ENCODE measurements around the gene MRPL55. TPM values are rescaled to one million over a fixed set of nuclear protein-coding genes. Genes with fewer than 3 reads are reported as not detected.

The MRPL55 gene
- total RNA-seq, 1 donor from 2014 or later = 56.9 TPM

DNA sequence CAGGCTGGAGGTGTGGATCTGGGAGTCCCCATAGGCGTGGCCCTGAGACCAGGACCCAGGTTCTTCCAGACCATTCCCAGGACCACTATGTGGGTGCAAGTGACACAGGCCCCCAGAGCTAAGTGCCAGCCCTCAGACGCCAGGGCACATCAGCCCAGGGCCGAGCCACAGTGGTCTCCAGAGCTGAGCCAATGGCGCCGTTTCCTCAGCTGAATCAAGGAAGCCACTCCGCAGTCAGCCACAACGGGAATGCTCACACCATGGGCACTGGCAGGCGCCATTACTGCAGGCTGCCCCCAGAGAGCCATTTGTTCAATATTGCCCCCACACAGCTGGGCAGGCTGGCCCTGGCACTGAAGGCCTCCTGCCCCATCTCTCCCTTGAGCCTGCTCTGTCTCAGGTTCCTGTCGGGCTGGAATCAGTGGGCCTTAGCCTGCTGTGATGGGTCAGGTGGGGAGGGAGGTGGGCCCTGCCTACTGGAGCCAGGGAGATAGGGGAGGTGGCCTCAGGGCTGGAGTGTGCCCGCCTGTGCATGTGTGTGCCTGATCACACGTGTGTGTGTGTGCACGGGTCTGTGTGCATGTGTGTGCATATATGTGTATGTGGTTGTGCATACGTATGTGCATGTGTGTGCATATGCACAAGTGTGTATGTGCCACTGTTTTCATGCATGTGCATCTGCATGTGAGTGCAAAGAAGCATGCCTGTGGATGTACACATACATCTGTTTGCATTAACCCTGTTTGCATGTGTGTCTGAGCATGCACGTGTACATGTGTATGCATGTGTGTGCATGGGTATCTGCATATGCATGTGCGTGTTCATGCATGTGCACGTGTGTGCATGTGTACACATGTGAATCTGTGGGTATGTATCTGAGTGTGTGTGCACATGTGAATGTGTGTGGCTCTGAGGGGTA is 46.8 kb upstream of the MRPL55 start:
- no peaks in the 10 kb centered on the region for H3K9me3 Mint-ChIP-seq
- H3K4me3 Mint-ChIP-seq = no peak overlapping the region

DNA sequence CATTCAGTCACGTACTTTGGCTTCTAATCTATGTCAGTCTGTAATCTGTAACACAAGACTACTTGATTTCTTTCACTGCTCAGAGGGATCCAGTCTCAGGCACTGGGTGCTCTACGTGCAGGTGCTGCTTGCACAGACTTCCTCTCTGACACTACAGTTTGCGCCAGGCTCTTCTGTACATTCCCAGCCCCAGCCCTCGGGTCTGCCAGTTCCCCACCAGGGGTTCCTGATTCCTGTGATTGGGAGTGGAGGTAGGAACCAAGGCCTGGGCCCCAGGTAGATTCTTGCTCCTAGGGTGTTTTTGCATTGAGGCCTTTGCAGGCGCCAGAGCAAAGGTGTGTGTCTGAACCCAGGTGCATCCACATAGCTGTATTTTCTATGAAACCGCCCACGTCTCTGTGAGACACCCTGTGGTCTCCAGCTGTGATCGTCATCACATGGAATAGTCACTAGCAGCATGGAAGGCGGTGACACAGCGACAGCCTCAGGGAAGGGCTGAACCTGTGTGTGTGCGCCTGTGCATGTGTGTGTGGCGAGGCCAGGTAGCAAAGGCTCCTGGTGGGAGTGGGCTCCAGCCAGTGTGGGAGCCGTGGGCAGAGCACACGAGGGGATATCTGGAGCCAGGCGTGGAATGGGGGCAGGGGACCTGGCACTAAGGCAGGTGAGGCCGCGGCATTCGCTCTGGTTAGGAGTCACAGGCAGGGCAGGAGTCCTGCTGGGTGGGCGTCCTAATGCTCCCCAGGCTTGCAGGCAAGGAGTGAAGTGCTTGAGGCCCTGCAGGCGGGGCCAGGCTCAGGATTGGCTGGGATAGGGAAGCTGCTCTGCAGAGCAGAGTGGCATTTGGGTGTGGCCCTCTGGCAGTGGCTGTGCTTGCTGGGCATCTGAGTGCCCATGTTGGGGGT is 45.8 kb upstream of the MRPL55 start:
- no peak overlapping the region for H3K4me3 Mint-ChIP-seq
- no peaks in the 10 kb centered on the region for H3K9me3 Mint-ChIP-seq
- H3K27me3 Mint-ChIP-seq (ENCODE audit: low read depth) = no peaks in the 10 kb centered on the region
- TF ChIP-seq, protein P1, sequence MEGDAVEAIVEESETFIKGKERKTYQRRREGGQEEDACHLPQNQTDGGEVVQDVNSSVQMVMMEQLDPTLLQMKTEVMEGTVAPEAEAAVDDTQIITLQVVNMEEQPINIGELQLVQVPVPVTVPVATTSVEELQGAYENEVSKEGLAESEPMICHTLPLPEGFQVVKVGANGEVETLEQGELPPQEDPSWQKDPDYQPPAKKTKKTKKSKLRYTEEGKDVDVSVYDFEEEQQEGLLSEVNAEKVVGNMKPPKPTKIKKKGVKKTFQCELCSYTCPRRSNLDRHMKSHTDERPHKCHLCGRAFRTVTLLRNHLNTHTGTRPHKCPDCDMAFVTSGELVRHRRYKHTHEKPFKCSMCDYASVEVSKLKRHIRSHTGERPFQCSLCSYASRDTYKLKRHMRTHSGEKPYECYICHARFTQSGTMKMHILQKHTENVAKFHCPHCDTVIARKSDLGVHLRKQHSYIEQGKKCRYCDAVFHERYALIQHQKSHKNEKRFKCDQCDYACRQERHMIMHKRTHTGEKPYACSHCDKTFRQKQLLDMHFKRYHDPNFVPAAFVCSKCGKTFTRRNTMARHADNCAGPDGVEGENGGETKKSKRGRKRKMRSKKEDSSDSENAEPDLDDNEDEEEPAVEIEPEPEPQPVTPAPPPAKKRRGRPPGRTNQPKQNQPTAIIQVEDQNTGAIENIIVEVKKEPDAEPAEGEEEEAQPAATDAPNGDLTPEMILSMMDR (IDR thresholded peaks at IDR 0.05; ENCODE audit: unreplicated experiment) = no peak
- no peak for DNase-seq (ENCODE audit: low spot score in 2 of 2, unreplicated experiment in 2 of 2)
- no peaks in the 10 kb centered on the region for H3K36me3 Mint-ChIP-seq
- H3K27ac Mint-ChIP-seq = peak overlapping the region; percentile 64
- H3K4me1 Mint-ChIP-seq = peaks cover 4% of the 10 kb centered on the region

More for the DNA sequence above, 46.8 kb upstream of the MRPL55 start:
- no peaks in the 10 kb centered on the region for H3K36me3 Mint-ChIP-seq
- TF ChIP-seq, protein P1 (IDR thresholded peaks at IDR 0.05; ENCODE audit: unreplicated experiment) = no peak
- no peak overlapping the region for H3K27ac Mint-ChIP-seq
- H3K27me3 Mint-ChIP-seq (ENCODE audit: low read depth) = no peaks in the 10 kb centered on the region
- DNase-seq (ENCODE audit: low spot score in 2 of 2, unreplicated experiment in 2 of 2) = no peak
- peaks cover 4% of the 10 kb centered on the region for H3K4me1 Mint-ChIP-seq

DNA sequence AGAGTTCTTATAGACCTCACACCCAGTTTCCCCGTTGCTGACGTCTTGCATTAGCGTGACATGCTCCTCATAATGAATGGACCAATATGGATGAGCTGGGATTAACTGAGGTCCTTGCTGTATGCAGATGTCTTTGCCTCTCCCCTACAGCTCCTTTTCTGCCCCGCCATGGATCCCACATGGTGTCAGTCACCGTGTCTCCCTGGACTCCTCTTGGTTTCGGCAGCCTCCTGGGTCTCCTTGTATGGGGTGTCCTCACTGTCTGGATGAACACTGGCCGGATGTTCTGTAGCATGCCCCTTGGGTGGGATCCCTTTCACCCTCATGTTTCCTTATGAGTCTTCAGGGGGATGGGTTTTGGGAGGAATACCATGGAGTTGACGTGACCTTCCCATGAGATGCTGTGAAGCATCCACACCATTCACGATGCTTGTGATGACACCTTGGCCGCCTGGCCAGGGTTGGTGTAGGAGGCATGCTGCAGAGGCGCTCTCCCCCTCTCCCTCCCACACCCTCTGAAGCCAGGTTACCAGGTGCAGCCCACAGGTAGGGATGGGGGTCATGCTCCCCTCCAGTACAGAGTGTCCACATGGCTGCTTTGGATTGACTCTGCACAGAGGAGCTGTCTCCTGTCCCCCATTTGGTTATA is 45.0 kb upstream of the MRPL55 start:
- Mint-ChIP-seq H3K4me1 (peaks cover 7% of the 10 kb centered on the region), H3K4me3 (no peak overlapping the region), H3K27me3 (ENCODE audit: low read depth) (no peaks in the 10 kb centered on the region), H3K9me3 (no peaks in the 10 kb centered on the region), H3K27ac (peak overlapping the region; percentile 64), H3K36me3 (no peaks in the 10 kb centered on the region)
- TF ChIP-seq, protein P1 (IDR thresholded peaks at IDR 0.05; ENCODE audit: unreplicated experiment) = no peak
- DNase-seq (ENCODE audit: low spot score in 2 of 2, unreplicated experiment in 2 of 2) = no peak

DNA sequence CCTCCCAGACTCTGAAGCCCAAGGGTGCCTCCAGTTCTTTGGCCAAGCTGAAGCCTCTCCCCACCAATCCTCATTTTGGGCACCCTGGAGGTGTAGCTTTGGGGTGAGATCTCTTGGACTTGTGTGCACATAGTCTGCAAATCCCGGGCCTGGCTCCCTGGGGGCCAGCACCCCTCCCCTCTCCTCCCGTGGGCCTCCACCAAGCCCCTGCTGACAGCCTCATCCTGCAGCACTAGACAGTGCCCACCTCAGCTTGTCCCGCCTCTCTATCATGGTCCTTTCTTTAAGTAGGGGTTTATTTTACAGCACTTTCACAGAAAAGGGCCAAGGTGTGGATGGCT is 43.8 kb upstream of the MRPL55 start:
- TF ChIP-seq, protein P1 (IDR thresholded peaks at IDR 0.05; ENCODE audit: unreplicated experiment) = no peak
- H3K36me3 Mint-ChIP-seq = no peaks in the 10 kb centered on the region
- no peak for DNase-seq (ENCODE audit: low spot score in 2 of 2, unreplicated experiment in 2 of 2)

DNA sequence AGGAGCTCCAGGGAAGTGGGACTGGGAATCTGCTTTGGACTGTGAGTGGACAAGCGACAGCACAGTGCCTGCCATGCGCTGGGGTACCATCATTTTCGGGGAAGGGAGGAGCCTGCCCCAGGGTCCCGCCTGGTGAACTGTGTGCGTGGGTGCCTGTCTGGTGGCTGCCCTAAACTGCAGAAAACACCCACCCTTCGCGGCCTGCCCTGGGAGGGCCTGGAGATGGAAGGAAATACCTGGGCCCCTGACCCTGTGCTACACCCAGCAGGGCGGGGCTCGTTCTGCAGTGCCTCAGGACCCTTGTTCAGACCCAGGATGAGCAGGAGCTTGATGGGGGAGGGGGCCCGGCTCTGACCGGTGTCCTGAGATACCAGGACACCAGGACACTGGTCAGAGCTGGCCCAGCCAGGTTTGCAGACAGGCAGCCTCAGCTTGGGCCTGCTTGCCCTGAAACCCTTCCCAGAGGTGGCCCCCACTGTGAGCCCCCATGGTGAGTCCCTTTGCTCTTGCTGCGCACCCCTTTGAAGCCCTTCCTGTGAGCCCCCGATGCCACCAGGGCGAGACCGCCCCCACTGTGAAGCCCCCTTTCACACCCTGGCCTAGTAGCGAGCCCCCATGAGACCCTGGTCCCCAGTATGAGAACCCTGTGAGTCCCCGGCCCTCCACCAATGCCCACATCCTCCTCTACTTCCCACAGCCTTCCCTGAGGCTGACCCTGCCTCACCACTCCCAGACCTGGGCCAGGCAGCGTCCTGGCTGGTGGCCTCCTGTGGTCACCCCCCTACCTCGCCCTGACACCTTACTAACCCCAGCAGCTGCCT is 43.2 kb upstream of the MRPL55 start:
- H3K4me1 Mint-ChIP-seq = peaks cover 7% of the 10 kb centered on the region
- H3K9me3 Mint-ChIP-seq = no peaks in the 10 kb centered on the region
- TF ChIP-seq, protein P1 (IDR thresholded peaks at IDR 0.05; ENCODE audit: unreplicated experiment) = no peak
- no peaks in the 10 kb centered on the region for H3K27me3 Mint-ChIP-seq (ENCODE audit: low read depth)
- H3K36me3 Mint-ChIP-seq = no peaks in the 10 kb centered on the region
- H3K27ac Mint-ChIP-seq = peak overlapping the region; percentile 30
- no peak for DNase-seq (ENCODE audit: low spot score in 2 of 2, unreplicated experiment in 2 of 2)
- no peak overlapping the region for H3K4me3 Mint-ChIP-seq

More for the DNA sequence above, 43.8 kb upstream of the MRPL55 start:
- Mint-ChIP-seq H3K27ac (peak overlapping the region; percentile 11), H3K27me3 (ENCODE audit: low read depth) (no peaks in the 10 kb centered on the region), H3K4me1 (peaks cover 7% of the 10 kb centered on the region), H3K9me3 (no peaks in the 10 kb centered on the region), H3K4me3 (no peak overlapping the region)

All from mesothelial cell of epicardium (in vitro differentiated cells).